HK-2 (cell line): ENCODE data around the gene RLBP1.
A peak's percentile ranks its signal among the peaks of the same experiment; 100 is the strongest.
"Not testable (repeated sequence)": the region's sequence is repeated elsewhere in the genome, so short reads cannot be mapped to it uniquely, and the experiment has no call there.

Experiments
- DNase-seq: peaks from one replicate; pipeline ENCODE4 v3.0.0-alpha.2; 2018; ENCODE audit not compliant: unreplicated experiment

Gene RLBP1

DNA sequence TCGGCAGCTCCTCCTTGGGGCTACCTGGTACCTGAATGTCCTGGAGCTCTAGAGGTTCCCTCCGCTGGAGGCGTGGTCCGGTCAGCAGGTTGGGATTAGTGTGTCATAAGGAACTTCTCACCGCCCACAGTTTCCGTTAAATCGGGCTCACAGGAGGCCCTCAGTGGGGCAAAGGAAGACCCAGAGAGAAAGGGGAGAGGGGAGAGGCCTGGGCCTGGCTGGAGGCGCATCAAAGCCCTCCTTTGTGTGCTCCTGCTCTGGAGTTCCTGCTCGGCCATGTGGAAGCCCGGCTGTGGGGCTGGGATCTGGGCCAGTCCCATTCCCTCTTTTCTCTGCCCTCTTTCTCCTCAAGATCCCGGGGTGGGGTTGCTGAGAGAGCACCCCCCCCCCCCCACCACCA lies at the start of gene RLBP1:
Gene RLBP1 (minus strand): TSS at position 37 of the 400 bp plus-strand sequence. CDS start 2,604 bp downstream, outside the sequence.
- DNase-seq = no peak

DNA sequence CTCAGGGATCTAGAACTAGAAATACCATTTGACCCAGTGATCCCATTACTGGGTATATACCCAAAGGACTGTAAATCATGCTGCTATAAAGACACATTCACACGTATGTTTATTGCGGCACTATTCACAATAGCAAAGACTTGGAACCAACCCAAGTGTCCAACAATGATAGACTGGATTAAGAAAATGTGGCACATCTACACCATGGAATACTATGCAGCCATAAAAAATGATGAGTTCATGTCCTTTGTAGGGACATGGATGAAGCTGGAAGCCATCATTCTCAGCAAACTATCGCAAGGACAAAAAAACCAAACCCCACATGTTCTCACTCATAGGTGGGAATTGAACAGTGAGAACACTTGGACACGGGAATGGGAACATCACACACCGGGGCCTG lies 28.8 kb upstream of the RLBP1 start:
- not testable (repeated sequence) for DNase-seq

DNA sequence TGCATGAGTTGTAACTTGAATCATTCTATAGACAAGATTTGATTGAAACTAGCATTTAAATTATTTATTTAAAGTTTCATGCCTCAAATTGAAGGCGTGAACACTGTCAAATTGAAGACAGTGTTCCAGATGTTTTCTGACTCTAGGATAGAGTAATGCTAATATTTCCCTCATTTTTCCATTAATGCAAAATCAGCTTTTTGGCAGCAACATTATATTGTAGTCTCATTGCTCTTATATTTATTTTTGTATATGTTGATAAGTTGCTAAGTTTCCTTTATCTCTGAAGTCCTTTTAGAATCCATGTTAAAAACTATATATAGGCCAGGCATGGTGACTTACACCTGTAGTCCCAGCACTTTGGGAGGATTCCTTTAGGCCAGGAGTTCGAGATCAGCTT lies 27.2 kb upstream of the RLBP1 start:
- no peak for DNase-seq

- DNase-seq = no peak
Observed at GRCh38 chr15:89247446-89247845, 26.1 kb upstream of the RLBP1 start.

DNA sequence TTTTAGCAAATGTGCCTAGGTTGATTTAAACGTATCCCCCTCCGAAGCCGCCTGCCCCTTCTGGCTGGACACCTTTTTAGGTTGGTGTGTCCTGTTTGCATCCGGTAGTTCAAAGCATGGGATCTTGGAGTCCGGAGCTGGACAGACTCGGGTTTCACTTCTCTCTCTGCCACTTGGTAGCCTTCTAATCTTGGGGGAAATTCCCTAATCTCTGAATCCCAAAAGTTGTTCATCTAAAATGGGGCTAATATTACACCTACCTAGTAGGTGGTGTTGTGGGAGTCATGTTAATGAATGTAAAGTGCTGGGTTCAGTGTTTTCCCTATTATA lies 23.2 kb upstream of the RLBP1 start:
- no peak for DNase-seq

GRCh38 chr15:89243691-89244573 lies 22.6 kb upstream of the RLBP1 start, which contains the start of gene FANCI:
Gene FANCI (plus strand): TSS chr15:89243979. CDS start chr15:89247648, 3,669 bp downstream.
- DNase-seq = peak; percentile 89

GRCh38 chr15:89243046-89243690 lies 21.8 kb upstream of the RLBP1 start:
- no peak for DNase-seq

- DNase-seq = not testable (repeated sequence)
Observed at GRCh38 chr15:89239883-89240810, 18.8 kb upstream of the RLBP1 start.

GRCh38 chr15:89231832-89232231 lies 10.5 kb upstream of the RLBP1 start:
- DNase-seq = no peak

- DNase-seq = no peak
Observed at GRCh38 chr15:89230277-89230676, 8.9 kb upstream of the RLBP1 start.

DNA sequence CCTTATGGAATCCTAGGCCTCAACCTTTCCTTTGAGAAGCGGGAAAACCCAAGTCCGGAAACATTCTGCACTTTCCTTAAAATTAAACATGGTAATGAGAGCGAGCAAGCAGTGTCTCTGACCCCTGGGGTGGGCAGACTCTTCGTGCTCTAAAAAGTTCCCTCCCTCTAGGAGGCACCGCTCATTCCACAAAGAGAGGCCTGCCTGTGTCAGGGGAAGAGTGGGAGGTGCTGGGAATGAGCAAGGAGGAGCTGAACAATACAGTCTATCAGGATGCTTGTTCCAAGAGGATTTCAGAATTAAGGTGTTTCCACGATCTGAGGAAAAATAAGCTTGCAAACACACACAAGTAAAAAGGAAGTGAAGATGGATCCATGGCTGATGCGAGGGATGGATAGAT lies 6.0 kb upstream of the RLBP1 start:
- no peak for DNase-seq

- DNase-seq = no peak
Observed at GRCh38 chr15:89226359-89227221, 5.2 kb upstream of the RLBP1 start.

GRCh38 chr15:89225588-89225987 lies 4.2 kb upstream of the RLBP1 start:
- DNase-seq = no peak

DNA sequence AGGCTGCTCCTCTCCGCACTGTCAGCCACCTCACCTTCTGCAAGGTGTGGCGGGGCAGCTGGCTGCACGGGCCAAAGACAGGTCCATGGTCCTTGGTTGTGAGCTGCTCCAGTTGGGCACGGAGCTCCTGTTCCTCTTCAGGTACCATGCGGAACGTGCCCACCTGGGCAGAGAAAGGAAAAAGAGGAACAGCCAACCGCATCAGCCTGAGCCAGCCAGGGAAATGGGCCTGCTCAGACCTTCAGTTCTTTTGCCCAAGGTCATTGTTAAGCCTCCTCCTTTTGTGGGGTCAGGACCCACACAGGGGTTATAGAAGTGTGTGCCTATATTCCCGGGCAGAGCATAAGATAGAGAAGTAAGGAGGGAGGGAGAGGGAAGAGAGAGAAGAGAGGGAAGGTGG lies 2.8 kb downstream of the RLBP1 start:
- no peak for DNase-seq

- no peak for DNase-seq
Observed at GRCh38 chr15:89217686-89218376, 3.5 kb downstream of the RLBP1 start.

- no peak for DNase-seq
Observed at GRCh38 chr15:89217031-89217430, 4.3 kb downstream of the RLBP1 start.

DNA sequence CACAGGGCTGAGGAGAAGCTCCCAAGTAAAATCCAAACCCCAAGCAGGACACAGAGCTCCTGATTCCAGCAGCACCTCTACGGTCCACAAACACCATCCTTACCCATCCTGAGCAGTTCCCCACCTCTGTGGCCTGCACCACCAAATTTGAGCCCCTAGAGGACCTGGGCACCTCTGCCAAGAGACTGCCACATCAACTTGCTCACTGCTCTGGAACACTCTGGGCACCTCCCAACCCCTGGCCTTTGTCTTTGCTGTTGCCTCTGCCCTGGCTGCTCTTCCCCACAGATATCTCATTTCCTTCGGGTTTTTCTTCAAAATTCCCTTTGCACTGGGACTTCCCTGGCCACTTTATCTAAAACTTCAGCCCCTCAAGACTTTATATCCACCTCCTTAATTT lies 5.8 kb downstream of the RLBP1 start:
- DNase-seq = no peak

GRCh38 chr15:89211678-89212170 lies 9.7 kb downstream of the RLBP1 start:
- no peak for DNase-seq

GRCh38 chr15:89209057-89209456 lies 12.3 kb downstream of the RLBP1 start:
- no peak for DNase-seq

DNA sequence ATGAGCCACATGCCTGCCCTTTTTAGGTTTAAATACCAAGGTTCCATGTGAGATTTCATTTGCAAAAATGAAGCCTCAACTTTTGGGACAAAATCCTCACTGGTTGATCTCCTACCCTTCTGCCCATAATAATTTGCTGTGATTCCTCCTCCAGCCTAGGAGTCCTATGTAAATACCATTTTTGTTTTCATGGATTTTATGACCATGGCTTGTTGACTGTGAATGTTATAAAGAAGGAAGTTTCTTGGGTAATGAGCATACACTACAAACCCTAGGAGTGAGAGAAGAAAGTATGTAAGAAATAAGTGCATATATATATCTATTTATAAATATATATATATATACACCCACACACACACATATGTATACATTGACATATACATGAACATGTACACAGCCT lies 13.1 kb downstream of the RLBP1 start:
- DNase-seq = no peak
